HG03457 (cell line): Measurements from ENCODE around the gene RNF8.
"Not testable (repeated sequence)": the region's sequence is repeated elsewhere in the genome, so short reads cannot be mapped to it uniquely, and the experiment has no call there.

Experiments
- ATAC-seq: cut with Tn5 transposase; IDR thresholded peaks from one replicate; pipeline ENCODE4 v1.9.1; 2021; ENCODE audit warnings: moderate number of reproducible peaks; ENCODE audit not compliant: unreplicated experiment

Gene RNF8

DNA sequence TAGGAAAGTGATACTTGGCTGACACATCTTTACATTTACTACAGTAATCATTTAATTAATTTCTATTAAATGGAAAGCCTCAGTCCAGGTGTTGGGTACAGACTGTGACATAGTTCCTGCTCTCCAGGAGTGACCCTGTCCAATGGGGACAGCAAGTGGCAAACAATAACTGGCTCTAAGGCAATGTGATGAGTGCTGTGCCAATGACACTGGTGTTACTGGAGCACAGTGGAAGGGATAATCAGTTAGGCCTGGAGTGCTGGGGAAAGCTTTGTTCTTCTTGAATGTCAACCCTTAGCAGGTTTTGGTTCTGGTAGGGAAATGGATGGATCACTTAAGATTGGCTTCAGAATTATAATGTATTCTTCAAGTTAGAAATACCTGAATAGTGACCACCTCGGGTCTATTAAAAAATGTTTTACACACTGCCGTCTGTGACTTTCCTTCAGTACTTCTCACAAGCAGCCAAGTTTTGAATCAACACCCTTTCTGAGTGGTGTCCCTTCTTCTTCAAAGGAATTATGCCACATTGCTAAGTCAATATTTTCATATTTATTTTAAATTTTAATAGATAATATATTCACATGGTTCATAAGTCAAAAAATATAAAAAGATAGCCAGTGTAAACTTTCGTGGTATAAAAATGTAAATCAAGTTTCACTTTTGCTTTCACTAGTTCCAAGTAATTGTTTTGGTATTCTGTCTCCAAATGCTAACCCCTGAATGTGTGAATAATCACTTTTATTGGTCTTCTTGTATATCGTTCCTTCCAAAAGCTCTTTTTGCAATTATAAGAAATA, 88.8 kb downstream of the RNF8 start:
- no peak for ATAC-seq

DNA sequence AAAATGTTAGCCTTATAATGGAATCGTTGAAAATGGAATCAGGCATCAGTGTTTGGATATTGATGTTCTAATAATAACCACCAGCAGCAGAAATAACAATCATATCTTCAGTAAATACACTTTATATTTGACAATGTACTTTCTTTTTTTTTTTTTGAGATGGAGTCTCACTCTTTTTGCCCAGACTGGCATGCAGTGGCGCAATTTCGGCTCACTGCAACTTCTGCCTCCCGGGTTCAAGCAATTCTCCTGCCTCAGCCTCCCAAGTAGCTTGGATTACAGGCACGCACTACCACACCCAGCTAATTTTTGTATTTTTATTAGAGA, 89.4 kb downstream of the RNF8 start:
- ATAC-seq: not testable (repeated sequence)
